Spleen (tissue), 7 donors: ENCODE results near the gene SPOP.

Experiments
- CTCF ChIP-seq, 11 experiments: fragments of 200-600 bp in 7 of 11; fragments of 450-650 bp in 4 of 11; sonication (generic) in 4 of 11; IDR thresholded peaks in 8 of 11; conservative IDR thresholded peaks in 3 of 11; 1 replicate in 7 of 11; 2 replicates in 4 of 11; pipeline versions ENCODE4 v1.4.0 to v1.8.0; 2016 to 2021; ENCODE audit warnings: antibody characterized with exemption in 11 of 11, inconsistent platforms in 4 of 11, mild to moderate bottlenecking in 1 of 11
- POLR2A ChIP-seq, 3 donors: fragments of 450-650 bp; IDR thresholded peaks; one replicate each; pipeline ENCODE4 v1.5.1; 2017; ENCODE audit warnings: antibody characterized with exemption in 3 of 3, mild to moderate bottlenecking in 1 of 3
- donor health status: DM: no; HTN: no; CAD: no; lungs with moderate emphysema.
- donor health status: DM: no; HTN: no; CAD: no.
- donor health status: DM: no; HTN: no; CAD: no.

- TF ChIP-seq POLR2A (IDR thresholded peaks at IDR 0.05), result no peak
- TF ChIP-seq CTCF (IDR thresholded peaks at IDR 0.05 in 8 of 11, conservative IDR thresholded peaks at IDR 0.05 in 3 of 11), result no peak
Measured at GRCh38 chr17:49723423-49723822, 45.5 kb upstream of the SPOP start.
